NCI-H460 (cell line): ENCODE measurements around the gene SYMPK. TPM values are rescaled to one million over a fixed set of nuclear protein-coding genes. Genes with fewer than 3 reads are reported as not detected.
A peak's percentile ranks its signal among the peaks of the same experiment; 100 is the strongest.
"Not testable (repeated sequence)": the region's sequence is repeated elsewhere in the genome, so short reads cannot be mapped to it uniquely, and the experiment has no call there.

Experiments
- DNase-seq: peaks from one replicate; pipeline ENCODE4 v3.0.0-alpha.2; 2016; ENCODE audit warnings: low read depth; ENCODE audit errors: extremely low read depth
- polyA plus RNA-seq: library from polyadenylated mRNA; depleted of rRNA; stranded (reverse); fragments of >200 nt; gene quantifications from 2 replicates; pipeline ENCODE4 v1.2.3, GENCODE V29; 2014; cell fraction: nucleus; rRNA removed
- total RNA-seq: library from RNA; depleted of rRNA; stranded (reverse); fragments of >200 nt; shearing (Covaris generic); gene quantifications from 2 replicates; pipeline ENCODE4 v1.2.3, GENCODE V29; 2014; rRNA removed

Gene SYMPK
- 26.6 and 27.8 TPM in 2 replicates for total RNA-seq
- polyA plus RNA-seq: 80.2 and 104 TPM in 2 replicates

DNA sequence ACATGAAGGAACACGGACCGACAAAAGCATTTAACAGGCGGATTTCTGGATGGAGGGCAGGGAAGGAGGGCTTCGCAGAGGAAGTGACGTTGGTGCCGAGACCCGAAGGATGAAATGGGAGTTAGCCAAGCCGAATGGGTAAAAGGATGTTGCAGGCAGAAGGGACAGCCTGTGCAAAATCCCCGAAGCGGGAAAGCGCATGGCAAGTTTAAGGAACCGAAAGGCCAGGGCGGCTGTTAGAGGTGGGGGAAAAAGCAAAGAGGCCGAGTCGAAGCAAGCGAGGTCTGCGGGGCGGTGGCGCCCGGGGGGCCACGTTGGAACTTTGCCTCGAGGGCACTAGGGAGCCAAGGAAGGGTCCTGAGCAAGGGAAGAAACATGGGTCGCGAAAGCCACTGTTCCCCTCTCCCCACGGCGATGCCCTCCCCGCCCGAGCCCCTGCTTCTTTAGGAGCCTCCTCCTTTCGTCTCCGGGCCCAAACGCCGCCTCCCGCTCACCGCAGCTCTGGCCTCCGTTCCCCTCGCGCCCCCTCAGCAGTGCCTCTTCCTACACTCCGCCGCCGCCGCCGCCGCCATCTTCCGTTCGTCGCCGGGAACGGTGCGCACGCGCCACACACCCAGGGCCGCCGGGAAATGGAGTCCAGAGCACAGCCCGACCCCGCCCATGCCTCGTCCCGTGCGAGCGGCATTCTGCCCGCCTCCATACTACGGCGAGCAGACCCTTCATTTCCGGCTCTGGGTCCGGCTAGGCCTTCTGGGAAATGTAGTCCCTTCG lies at the start of gene SYMPK:
TSS of gene SYMPK (minus strand) at position 584 of the 771 bp plus-strand sequence. CDS start 8,652 bp downstream, outside the sequence.
- DNase-seq: peak; percentile 96

DNA sequence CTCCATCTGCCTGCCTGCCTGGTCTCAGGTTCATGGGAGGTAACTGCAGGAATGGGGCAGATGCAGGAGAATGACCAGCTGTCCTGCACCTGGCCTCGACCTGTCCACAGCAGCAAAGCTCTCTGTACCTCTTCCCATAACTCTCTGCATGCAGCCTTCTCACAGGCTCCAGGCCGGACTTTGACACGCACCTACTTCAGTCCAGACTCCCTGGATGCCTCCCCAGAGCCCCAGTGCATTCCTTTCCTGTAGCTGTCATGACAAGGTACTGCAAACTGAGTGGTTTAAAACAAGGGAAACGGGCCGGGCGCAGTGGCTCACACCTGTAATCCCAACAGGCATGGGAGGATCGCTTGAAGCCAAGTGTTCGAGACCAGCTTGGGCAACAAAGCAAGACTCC lies 48.3 kb upstream of the SYMPK start:
- no peak for DNase-seq

DNA sequence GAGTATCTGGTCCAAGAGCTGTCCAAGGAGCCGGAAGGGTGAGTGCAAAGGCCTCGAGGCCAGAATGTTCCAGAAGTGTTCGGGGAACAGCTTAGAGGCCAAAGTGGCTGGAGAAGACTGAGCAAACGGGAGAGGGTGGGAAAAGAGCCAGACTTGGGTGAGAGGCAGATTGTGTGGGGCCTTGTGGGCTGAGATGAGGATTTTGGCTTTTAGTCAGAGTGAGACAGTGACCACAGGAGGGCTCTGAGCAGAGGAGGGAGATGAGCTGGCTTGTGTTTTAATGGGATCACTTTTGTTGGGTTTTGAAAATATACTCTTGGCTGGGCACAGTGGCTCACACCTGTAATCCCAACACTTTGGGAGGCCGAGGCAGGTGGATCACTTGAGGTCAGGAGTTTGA lies 46.0 kb upstream of the SYMPK start:
- DNase-seq: no peak

DNA sequence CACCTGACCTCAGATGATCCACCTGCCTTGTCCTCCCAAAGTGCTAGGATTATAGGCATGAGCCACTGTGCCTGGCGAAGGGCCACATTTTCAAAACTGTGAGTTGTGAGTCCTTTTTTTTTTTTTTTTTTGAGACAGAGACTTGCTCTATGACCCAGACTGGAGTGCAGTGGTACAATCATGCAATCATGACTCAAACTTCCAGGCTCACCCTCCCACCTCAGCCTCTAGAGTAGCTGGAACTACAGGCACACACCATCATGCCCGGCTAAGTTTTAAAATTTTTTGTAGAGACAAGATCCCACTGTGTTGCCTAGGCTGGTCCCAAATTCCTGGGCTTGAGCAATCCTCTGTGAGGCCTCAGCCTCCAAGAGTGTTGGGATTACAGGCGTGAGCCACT lies 43.3 kb upstream of the SYMPK start:
- no peak for DNase-seq

DNA sequence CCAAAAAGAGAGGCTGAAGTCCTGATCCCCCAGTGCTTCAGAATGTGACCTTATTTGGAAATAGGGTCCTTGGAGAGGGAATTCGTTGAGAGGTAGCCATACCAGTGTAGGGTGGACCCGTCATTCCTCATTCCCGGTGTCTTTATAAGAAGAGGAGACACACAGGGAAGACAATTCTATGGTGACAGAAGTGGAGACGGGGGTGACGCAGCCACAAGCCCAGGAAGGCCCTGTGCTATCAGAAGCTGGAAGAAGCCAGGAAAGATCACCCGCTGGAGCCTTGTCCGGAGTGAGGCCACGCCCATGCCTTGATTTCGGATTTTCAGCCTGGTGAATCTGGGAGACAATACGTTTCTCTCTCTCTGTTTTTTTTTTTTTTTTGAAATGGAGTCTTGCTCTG lies 42.1 kb upstream of the SYMPK start:
- no peak for DNase-seq

DNA sequence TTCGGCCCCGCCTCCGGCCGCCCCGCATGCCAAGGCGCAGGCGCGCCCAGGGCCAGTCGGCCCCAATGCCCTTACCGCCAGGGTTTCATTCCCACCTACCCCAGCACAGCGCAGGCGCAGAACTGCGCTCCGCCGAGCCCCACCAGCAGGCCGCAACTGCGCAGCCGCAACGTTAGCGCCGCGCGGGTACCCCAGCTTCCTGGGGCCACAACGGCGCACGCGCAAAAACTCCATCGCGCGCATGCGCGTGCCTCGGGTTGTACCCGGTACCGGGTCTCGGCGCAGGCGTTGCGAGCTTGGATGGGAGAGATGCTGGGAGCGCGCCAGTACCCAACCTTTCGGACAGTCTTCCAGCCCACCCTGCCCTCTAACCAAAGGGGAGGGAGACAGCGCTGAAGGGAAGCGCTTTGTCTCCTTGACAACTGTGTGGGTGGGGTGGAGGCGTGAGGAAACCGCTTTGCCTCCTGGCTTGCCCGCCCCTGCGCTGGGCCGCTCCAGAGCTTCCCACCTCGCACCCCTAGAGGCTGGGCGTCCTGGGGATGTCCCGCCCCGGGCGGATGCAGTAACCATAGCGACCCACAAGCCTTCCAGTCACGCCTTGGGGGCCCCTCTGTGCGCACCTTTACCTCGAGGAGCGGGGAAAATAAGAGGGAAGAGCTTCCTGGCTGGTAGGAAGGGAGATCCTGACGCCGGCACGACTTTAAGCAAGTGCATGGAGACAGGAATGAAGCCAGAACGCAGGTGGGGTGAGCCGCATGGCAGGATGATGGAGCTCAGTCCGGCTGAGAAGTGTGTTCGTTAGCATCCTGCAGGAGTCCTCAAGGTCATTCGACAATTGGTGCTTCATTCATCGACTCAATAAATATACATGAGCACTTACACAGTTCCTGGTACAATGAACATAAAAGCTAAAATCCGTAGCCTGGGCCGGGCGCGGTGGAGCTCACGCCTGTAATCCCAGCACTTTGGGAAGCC lies 40.0 kb upstream of the SYMPK start:
- peak; percentile 94 for DNase-seq

DNA sequence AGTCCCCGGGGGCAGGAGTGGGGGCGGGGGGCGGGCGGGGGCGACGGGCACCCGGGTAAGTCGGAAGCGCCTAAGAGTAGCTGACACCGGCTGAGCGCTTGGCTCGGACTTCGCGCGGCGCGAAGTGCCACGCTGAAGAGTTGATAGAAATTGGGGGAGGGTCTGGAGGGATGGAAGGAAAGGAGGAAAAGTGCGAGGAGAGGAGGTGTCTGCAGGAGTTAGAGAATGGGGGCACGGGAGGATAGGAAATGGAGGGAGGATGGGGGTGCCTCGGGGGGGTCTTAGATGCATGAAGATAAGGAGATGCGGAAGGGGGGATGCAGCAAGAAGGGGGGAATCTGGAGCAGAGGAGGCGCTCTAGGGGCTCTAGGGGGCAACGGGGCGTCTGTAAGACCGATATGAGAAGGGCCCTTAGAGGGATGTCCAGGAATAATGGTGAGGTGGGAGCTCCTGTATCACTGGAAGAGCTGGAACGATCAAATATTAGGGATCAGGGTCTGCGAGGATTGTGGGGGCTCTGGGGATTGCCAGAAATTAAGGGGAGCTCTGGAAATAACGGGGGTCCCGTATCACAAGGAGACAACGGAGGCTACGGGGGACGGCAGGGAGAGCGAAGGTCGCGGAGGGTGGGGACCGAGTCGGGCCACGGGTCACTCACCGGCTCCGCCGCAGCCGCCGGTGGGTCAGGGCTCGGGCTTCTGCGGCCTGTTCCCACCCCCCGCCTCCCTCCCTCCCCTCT lies 39.1 kb upstream of the SYMPK start, which contains the start of gene MYPOP:
TSS of gene MYPOP (minus strand) at position 702 of the 739 bp plus-strand sequence. CDS start 840 bp downstream, outside the sequence.
- no peak for DNase-seq

DNA sequence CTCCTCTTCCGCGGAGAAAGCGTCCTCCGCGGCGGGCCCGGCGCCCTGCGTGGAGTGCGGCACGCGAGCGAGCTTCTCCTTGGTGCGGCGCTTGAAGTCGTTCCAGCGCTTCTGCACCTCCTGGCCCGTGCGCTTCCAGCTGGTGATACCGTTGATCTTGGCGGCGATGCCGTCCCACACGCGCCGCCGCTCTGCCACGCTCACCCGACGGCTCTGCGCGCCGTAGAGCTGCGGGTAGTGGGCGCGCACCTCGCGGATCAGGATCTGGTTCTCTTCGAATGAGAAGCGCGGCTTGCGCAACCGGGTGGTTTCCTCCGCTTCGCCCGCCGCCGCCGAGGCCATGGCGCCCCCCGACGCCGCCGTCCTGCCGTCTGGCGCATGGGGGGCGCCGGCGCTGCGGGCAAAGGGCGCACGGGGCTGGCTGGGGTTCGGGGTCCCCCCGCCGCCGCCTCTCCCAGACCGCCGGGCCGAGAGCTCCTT lies 38.5 kb upstream of the SYMPK start:
- no peak for DNase-seq

DNA sequence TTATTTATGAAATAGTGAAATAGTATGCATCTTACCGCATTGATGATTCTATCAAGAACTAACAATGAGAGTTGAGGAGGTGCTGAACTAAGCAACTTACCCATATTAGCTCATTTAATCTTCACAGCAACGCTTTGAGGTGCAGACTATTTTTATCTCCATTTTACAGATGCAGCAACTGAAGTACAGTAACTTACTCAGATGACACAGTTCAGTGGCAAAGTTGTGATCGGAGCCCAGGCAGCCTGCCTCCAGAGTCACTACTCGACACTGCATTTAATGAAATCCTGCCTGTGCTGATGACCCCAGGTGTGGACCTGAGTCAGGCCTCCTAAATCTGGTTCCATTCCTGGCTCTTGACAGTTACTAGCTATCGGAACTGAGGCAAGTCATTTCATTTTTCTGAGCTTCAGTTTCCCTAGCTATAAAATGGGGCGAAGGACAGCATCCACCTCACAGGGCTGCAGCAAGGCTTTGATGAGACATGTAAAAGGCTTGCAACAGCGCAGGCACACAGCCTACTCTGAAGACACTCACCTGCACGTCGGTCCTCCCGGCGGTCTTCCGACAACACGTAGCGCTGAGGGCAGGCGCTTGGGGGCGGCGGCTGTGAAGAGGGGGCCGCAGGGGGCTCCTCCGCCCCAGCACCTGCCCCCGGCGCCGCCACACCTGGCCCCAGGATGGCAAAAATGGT lies 37.9 kb upstream of the SYMPK start:
- DNase-seq: no peak

DNA sequence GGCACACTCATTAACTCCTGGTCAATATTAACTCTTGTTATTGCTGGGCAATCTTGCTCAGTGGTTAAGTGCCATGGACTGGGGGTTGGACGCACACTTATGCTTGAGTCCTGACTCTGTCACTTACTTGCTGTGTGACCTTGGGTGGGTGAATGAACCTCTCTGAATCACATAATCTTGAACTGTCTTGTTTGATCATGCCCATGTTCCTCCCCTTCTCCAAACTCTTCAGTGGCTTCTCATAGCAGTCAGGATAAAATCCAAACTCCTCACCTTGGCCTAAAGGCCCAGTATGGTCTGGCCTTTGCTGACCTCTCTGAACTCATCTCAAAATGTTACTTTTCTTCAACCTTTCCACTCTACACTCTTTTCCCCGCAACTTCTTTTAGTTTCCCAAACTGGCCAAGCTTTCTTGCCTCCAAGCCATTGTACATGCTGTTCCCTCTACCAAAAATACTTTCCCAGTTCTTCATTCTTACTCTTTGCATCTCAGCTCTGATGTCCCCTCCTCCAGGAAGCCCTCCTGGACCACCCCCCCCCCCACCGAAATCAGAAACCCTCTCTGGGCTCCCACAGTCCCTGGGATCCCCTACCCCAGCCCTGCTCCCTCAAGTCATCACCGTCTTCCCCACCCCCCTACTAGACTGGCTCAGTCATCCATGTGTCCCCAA lies 37.1 kb upstream of the SYMPK start:
- DNase-seq: no peak

DNA sequence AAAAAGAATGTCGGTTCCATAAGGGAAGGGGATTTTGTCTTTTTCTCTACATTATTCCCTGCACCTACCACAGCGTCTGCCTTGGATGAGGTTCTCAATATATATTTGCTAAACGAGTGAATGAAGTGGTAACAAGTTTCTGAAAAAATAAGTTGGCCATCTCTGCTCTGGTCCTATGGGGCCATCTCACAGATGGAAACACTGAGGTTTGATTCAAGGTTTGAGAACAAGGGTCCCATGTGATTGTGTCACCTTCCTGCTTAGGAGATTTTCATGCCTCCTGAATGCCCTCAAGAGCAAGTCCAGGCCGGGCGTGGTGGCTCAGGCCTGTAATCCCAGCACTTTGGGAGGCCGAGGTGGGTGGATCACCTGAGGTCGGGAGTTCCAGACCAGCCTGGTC lies 36.3 kb upstream of the SYMPK start:
- no peak for DNase-seq

DNA sequence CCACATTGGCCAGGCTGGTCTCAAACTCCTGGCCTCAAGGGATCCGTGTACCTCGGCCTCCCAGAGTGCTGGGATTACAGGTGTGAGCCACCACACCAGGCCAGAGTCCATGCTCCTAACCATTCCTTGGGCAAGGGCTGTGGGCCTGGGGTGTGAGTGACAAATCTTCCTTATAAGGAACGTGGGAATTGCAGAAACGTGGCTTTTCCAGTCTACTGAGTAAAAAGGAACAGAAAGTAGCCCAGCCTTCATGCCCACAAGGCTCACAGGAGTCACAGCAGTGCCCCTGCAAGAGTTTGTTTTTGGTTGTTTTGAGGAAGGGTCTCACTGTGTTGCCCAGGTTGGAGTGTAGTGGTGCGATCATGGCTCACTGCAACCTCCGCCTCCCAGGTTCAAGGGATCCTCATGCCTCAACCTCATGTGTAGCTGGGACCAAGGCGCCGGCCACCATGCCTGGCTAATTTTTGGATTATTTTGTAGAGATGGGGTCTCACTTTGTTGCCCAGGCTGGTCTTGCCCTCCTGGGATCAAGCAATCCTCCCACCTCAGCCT lies 34.4 kb upstream of the SYMPK start:
- no peak for DNase-seq

DNA sequence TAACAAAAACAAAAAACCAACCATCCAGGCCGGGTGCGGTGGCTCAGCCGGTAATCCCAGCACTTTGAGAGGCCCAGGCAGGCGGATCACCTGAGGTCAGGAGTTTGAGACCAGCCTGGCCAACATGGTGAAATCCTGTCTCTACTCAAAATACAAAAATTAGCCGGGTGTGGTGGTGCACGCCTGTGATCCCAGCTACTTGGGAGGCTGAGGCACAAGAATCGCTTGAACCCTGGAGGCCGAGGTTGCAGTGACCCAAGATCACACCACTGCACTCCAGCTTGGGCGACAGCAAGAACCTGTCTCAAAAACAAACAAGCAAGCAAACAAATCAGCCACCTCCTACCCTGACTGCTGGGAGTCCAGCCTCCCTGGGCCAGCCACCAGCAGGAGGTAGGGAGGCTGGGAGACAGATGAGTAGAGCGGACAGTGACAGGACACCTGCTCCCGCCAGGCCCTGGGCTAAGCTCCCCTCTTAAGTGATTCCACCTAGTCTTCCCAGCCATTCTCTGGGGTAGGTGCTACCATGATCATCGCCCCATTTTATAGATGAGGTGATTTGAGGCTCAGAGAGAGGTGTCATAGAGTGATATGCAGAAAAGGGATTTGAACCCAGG lies 33.1 kb upstream of the SYMPK start:
- DNase-seq: not testable (repeated sequence)

DNA sequence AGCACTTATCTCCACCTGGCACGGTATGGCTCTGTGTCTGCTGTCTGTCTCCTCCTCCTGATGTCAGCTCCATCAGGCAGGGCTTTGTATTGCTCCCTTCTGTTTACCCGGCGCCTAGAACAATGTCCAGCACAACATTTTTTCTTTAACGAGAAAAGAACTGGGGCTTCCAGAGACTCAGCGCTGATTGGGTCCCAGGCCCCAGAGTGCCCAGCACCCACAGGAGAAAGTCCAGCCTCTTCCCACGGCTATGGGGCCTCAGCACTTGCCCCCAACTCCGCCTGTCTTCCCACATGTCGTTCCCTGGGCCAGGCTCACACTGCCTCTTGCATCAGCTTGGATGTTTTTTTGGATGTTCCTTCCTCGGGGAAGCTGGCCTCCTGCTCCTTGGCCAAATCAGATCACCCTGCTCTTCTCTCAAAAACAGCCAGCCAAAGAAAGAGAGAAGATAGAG lies 32.6 kb upstream of the SYMPK start:
- no peak for DNase-seq

DNA sequence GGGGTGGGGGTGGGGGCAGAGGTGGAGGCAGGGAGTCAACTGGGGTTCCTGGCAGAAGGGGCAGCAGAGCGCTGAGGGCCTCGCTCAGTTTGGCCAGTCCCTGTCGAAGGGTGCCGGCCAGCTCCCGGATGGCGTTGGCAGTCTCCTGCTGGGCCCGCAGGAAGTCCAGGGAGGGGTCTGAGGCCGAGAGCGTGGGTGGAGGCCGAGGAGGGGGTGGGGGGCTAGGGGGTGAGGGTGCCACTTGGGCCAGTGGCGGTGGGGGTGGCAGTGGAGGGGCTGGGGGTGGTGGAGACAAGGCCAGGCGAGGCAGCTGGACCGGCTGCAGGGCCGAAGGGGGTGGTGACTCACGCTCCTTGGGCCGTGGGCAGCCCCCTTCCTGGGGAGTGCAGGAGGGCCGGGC lies 27.9 kb upstream of the SYMPK start:
- no peak for DNase-seq

DNA sequence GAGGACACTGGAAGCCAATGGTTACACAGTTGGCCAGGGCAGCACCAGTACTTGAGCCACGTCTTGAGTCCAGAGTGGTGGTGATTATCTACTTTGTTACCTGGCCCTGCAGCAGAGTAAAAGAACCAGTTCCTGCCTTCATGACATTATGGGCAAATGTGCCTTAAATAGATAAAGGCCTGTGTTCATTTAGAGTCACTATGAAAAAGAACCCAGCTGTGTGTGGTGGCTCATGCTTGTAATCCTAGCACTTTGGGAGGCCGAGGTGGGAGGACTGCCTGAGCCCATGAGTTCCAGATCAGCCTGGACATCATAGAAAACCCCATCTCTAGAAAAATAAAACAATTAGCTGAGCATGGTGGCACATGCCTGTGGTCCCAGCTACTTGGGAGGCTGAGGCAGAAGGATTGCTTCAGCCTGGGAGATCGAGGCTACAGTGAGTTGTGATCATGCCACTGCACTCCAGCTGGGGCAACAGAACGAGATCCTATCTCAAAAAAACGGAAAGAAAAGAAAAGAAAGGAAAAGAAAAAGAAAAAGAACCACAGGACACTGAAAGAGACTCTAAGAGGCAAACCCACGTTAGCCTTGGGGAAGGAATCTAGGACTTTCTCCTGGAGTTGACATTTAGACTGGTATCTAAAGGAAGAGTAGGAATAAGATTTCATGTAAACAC lies 26.4 kb upstream of the SYMPK start:
- DNase-seq: no peak

DNA sequence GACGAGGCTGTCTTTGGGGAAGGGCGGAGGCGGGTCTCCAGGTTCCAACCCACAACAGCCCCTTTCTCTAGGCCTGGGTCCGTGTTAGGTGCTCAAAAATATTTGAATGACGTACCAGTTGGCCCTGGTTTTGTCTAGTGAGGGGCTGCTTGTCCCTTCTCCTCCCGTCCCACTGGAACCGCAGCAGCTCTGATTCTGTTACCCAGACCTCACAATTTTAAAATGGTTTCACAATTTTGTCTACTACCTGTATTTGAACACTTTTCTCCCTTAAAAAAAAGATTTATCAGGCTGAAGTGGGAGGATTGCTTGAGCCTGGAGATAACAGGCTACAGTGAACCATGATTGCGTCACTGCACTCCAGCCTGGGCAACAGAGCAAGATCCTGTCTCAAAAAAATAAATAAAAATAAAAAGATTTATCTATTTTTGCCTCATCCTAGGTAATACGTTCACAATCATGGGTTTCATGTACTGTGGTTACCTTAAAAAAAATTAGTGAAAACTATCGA lies 24.3 kb upstream of the SYMPK start:
- DNase-seq: no peak
